GM12801 (cell line): ENCODE data around the gene FOCAD.

ENCODE experiments used
- TF ChIP-seq, protein P1 (sequence below): IDR thresholded peaks from one replicate; pipeline ENCODE4 v1.5.1; 2011; ENCODE audit warnings: control low read depth; ENCODE audit not compliant: insufficient read length; ENCODE audit errors: extremely low read depth

The FOCAD gene

DNA sequence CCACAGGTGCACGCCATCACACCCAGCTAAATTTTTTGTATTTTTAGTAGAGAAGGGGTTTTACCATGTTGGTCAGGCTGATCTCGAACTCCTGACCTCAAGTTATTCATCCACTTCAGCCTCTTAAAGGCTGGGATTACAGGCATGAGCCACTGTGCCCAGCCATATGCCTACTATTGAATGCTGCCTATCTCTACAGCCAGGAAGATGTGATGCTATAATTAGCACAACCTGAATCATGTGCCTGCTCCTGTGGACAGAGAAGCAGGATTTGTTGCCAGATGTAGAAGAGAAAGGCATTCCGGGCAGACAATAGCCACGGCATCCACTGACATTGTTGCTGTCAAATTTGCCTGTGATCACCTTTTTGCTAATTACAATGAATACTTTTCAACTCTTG is 37.4 kb upstream of the FOCAD start:
- TF ChIP-seq, protein P1, sequence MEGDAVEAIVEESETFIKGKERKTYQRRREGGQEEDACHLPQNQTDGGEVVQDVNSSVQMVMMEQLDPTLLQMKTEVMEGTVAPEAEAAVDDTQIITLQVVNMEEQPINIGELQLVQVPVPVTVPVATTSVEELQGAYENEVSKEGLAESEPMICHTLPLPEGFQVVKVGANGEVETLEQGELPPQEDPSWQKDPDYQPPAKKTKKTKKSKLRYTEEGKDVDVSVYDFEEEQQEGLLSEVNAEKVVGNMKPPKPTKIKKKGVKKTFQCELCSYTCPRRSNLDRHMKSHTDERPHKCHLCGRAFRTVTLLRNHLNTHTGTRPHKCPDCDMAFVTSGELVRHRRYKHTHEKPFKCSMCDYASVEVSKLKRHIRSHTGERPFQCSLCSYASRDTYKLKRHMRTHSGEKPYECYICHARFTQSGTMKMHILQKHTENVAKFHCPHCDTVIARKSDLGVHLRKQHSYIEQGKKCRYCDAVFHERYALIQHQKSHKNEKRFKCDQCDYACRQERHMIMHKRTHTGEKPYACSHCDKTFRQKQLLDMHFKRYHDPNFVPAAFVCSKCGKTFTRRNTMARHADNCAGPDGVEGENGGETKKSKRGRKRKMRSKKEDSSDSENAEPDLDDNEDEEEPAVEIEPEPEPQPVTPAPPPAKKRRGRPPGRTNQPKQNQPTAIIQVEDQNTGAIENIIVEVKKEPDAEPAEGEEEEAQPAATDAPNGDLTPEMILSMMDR = no peak

DNA sequence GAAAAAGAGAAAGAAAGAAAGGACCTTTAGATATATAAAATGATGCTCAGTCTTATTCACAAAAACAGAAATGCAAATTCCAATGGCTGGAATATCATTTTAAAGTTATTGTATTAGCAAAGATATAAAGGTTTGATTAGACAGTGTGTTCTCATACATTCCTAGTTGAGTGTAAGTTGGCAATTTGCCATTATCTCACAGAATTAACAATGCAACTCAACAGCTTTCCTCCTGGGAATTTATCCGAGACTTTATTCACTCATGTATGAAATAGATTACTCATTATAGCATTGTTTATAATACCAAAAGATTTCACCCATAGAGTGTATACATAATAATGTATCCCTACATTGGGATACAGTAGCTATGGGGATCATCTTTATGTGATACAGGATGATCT is 34.7 kb upstream of the FOCAD start:
- TF ChIP-seq, protein P1 = no peak

DNA sequence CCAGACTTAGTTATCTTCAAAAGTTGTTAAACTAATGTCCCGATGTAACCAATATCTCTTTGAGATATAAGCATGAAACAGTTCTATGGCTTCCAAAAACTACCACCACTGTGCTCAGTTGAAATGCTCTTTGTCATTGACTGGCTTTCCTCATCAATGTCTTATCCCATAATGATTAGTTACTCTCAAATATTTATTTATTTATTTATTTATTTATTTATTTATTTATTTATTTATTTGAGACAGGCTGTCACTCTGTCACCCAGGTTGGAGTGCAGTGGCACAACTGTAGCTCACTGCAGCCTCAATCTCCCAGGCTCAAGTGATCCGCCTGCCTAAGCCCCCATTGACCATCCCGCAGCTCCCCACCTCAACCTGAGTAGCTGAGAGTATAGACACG is 33.7 kb upstream of the FOCAD start:
- TF ChIP-seq, protein P1 = no peak

DNA sequence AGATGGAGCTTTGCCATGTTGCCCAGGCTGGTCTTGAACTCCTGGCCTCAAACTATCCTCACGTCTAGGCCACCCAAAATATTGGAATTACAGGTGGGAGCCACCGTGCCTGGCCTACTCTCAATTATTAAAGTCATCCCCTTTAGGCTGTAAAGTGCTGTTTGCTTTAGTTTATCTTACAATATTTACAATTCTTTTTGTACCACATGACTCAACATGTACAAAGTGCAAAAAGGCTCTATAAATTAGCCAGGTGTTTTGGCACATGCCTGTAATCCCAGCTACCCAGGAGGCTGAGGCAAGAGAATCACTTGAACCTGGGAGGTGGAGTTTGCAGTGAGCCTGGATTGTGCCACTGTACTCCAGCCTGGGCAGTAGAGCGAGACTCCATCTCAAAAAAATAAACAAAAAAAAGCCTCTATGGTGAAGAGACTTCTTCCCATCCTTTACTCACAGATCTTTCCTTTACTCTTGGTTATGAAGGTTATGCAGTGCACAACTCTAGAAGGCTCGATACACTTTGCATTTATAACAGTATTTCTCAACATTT is 33.2 kb upstream of the FOCAD start:
- TF ChIP-seq, protein P1 = no peak

DNA sequence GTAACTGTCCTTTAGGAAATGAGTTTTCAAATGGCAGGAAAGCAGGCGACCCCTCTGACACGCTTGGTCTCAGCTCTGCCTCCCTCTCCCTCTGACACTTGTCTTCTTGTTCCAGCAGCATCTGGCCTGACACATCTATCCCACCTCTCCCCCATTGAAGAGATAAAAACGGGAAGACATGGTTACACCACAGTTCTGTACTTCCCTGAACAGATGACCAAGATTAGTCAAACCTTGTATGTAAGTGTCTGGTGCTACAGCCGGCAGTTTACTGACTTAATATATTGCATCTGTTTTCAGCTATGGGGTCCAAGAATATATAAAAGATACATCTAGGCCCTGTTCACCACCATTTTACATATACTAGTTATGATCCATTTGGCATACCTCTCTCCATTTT is 32.1 kb upstream of the FOCAD start:
- TF ChIP-seq, protein P1 = no peak

DNA sequence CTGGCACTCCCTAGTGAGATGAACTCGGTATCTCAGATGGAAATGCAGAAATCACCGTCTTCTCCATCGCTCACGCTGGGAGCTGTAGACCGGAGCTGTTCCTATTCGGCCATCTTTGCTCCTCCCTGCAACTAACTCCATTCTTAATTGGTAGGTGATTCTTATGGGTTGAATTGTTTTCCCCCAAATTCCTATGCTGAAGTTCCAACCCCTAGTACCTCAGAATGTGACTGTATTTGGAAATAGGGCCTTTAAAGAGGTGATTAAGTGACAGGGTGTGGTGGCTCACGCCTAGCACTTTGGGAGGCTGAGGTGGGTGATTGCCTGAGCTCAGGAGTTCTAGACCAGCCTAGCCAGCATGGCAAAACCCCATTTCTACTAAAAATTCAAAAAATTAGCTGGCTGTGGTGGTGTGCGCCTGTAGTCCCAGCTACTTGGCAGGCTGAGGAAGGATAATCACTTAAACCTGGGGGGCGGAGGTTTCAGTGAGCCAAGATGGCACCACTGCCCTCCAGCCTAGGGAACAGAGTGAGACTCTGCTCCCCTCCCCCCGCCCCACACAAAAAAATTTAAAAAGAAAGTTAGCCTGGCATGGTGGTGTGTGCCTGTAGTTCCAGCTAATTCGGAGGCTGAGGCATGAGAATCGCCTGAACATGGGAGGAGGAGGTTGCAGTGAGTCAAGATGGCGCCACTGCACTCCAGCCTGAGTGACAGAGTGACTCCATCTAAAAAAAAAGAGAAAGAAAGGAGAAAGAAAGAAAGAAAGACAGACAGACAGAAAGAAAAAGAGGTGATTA is 25.2 kb upstream of the FOCAD start:
- TF ChIP-seq, protein P1 = no peak

DNA sequence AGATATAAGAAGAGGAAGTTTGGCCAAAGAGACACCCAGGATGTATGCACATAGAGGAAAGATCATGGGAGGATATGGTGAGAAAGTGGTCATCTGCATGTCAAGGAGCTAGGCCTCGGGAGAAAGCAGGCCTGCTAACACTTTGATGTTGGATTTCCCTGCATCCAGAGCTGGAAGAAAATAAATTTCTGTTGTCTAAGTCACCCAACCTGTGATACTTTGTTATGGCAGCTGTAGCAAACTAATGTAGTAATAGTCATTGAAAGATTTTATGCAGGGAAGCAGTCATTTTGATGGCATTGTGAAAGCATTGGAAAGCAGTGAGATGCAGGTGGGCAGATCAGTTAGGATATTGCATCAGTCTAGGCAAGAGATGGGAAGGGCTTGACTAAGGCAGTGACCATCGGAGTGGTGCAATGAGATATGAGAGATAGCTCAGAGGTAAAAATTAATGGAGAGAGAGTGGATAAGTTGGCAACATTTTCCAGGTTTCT is 24.5 kb upstream of the FOCAD start:
- TF ChIP-seq, protein P1 = no peak
